CMK (cell line): ENCODE measurements around the gene PDGFB.

ENCODE experiments used
- DNase-seq: peaks from one replicate; pipeline ENCODE4 v3.0.0-alpha.2; 2010; ENCODE audit warnings: low read depth

The PDGFB gene

GRCh38 chr22:39175353-39176142, 69.2 kb downstream of the PDGFB start:
- DNase-seq: no peak

GRCh38 chr22:39174498-39175352, 70.1 kb downstream of the PDGFB start:
- peak; percentile 58 for DNase-seq

GRCh38 chr22:39173787-39174497, 70.8 kb downstream of the PDGFB start:
- DNase-seq: no peak
